Caco-2 (cell line): ENCODE results near the gene UBN1. TPM values are rescaled to one million over a fixed set of nuclear protein-coding genes. Genes with fewer than 3 reads are reported as not detected.

Source experiments
- BruUV-seq: library from RNA; stranded (reverse); fragments of 400-500 nt; replicated peaks from 2 replicates; lab custom pipeline; 2021; lab: Mats Ljungman, UMichigan
- CTCF ChIA-PET: fragments of 300-600 bp; sonication (Branson Sonifier 250); formaldehyde crosslinking; loops from one replicate; lab custom pipeline; 2022; ENCODE audit warnings: antibody characterized with exemption; lab: Charles Lee
- POLR2A ChIA-PET: fragments of 300-600 bp; sonication (Branson Sonifier 250); formaldehyde crosslinking; loops from one replicate; lab custom pipeline; 2022; ENCODE audit warnings: antibody characterized with exemption; lab: Charles Lee
- DNase-seq, 2 experiments: peaks; one replicate each; pipeline versions ENCODE4 v3.0.0 to v3.0.0-alpha.2; 2020 to 2022
- H3K27me3 ChIP-seq: replicated peaks from 2 replicates; pipeline ENCODE4 v1.6.0; 2011; ENCODE audit warnings: low read length; ENCODE audit not compliant: control insufficient read depth, insufficient read depth
- H3K36me3 ChIP-seq: 2 replicates; pipeline ENCODE4 v1.5.1; 2011; ENCODE audit warnings: low read length; ENCODE audit not compliant: control insufficient read depth, insufficient read depth
- H3K4me1 ChIP-seq: fragments of 250-450 bp; sonication (Bioruptor Pico); 2 replicates; pipeline ENCODE4 v1.5.1; 2020; ENCODE audit warnings: mild to moderate bottlenecking
- H3K4me3 ChIP-seq: 2 replicates; pipeline ENCODE4 v1.5.1; 2011; ENCODE audit warnings: low read depth, mild to moderate bottlenecking, control low read depth, low read length
- H3K9me3 ChIP-seq: fragments of 250-450 bp; sonication (Bioruptor Pico); 2 replicates; pipeline ENCODE4 v1.5.1; 2020; ENCODE audit warnings: mild to moderate bottlenecking, moderate library complexity
- H3K27ac Mint-ChIP-seq: one replicate; pipeline ENCODE4 v1.8.0; 2022; ENCODE audit warnings: mixed read lengths; ENCODE audit not compliant: unreplicated experiment
- H3K27me3 Mint-ChIP-seq: one replicate; pipeline ENCODE4 v1.8.0; 2022; ENCODE audit warnings: mixed read lengths; ENCODE audit not compliant: insufficient read depth, unreplicated experiment
- H3K36me3 Mint-ChIP-seq: one replicate; pipeline ENCODE4 v1.8.0; 2022; ENCODE audit warnings: mild to moderate bottlenecking, mixed read lengths; ENCODE audit not compliant: insufficient read depth, unreplicated experiment
- H3K4me1 Mint-ChIP-seq: one replicate; pipeline ENCODE4 v1.8.0; 2022; ENCODE audit warnings: low read depth, mixed read lengths; ENCODE audit not compliant: unreplicated experiment
- H3K4me3 Mint-ChIP-seq: one replicate; pipeline ENCODE4 v1.8.0; 2022; ENCODE audit warnings: mild to moderate bottlenecking, moderate library complexity, mixed read lengths; ENCODE audit not compliant: unreplicated experiment
- H3K9me3 Mint-ChIP-seq: one replicate; pipeline ENCODE4 v1.8.0; 2022; ENCODE audit warnings: mixed read lengths; ENCODE audit not compliant: unreplicated experiment
- intact Hi-C: fragments of 100-400 bp; cut with micrococcal nuclease; formaldehyde crosslinking; loops from one replicate; pipeline ENCODE4 v1.10.0; 2022; ENCODE audit not compliant: unreplicated experiment
- total RNA-seq: library from RNA; stranded (reverse); gene quantifications from 2 replicates; pipeline ENCODE4 v1.2.3, GENCODE V29; 2022
- TF ChIP-seq, protein P1 (sequence below), 2 experiments: fragments of 200-600 bp in 1 of 2; IDR thresholded peaks; 1 replicate in 1 of 2; 2 replicates in 1 of 2; pipeline versions ENCODE4 v1.5.1 to v1.8.0; 2011 to 2022; ENCODE audit warnings: antibody characterized with exemption in 1 of 2, control low read depth in 1 of 2, inconsistent platforms in 1 of 2, low read depth in 1 of 2, low read length in 1 of 2, mild to moderate bottlenecking in 1 of 2, moderate library complexity in 1 of 2; ENCODE audit not compliant: insufficient read depth in 1 of 2, severe bottlenecking in 1 of 2, unreplicated experiment in 1 of 2

Gene UBN1
- total RNA-seq, 1 experiment from 2014 or later, result 31.5 TPM

DNA sequence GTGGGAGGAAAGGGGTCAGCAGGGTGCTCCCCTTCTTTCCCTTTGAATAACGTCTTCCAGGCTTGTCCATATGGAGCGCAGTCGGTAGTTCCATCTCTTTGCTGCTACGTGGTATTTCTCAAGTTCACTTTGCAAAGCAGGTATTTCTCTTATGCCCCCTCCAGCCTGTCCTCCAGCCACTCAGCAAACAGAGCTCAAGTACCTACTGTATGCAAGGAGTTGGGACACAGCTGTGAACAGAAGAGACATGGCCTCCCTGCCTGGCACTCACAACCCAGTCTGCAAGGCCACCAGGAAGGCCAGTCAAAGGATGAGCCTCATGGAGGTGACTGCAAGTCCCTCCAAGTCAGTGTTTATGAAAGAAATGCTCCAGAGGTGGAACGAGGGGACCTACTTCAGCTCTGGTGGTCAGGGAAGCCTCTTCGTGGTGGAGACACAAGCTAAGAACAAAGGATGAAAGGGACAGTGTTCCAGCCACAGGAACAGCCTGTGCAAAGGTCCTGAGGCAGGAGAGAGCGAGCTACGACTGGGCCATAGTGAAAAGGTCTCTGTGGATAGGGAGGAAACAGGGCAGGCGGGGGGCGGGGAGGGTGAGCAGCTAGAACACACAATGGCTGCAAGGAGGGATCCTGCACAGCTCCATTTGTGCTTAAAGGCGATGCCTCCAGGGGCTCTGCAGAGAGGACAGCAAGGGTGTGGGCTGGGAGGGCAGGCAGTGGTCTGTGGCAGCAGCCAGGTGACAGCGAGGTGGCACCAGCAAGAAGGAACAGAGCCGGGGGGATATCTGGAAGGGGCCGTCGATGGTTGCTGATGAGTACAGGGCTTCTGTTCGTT lies 57.0 kb downstream of the UBN1 start:
- H3K4me1 Mint-ChIP-seq, result no peaks in the 10 kb centered on the region
- BruUV-seq, result no TSS peak
- no peaks in the 10 kb centered on the region for H3K9me3 ChIP-seq
- intact Hi-C loops, result no loop called here
- no peak overlapping the region for H3K4me3 Mint-ChIP-seq
- H3K27me3 ChIP-seq, result no peaks in the 10 kb centered on the region
- DNase-seq, result no peak
- no peak overlapping the region for H3K4me3 ChIP-seq
- TF ChIP-seq, protein P1, sequence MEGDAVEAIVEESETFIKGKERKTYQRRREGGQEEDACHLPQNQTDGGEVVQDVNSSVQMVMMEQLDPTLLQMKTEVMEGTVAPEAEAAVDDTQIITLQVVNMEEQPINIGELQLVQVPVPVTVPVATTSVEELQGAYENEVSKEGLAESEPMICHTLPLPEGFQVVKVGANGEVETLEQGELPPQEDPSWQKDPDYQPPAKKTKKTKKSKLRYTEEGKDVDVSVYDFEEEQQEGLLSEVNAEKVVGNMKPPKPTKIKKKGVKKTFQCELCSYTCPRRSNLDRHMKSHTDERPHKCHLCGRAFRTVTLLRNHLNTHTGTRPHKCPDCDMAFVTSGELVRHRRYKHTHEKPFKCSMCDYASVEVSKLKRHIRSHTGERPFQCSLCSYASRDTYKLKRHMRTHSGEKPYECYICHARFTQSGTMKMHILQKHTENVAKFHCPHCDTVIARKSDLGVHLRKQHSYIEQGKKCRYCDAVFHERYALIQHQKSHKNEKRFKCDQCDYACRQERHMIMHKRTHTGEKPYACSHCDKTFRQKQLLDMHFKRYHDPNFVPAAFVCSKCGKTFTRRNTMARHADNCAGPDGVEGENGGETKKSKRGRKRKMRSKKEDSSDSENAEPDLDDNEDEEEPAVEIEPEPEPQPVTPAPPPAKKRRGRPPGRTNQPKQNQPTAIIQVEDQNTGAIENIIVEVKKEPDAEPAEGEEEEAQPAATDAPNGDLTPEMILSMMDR (IDR thresholded peaks at IDR 0.05; ENCODE audit: insufficient read depth in 1 of 2, low read depth in 1 of 2, low read length in 1 of 2, severe bottlenecking in 1 of 2, unreplicated experiment in 1 of 2), result no peak
- peaks cover 4% of the 10 kb centered on the region for H3K36me3 ChIP-seq
- POLR2A ChIA-PET, result no interaction called here
- H3K36me3 Mint-ChIP-seq, result peaks cover 50% of the 10 kb centered on the region
- no peaks in the 10 kb centered on the region for H3K9me3 Mint-ChIP-seq
- H3K4me1 ChIP-seq, result no peaks in the 10 kb centered on the region
- CTCF ChIA-PET, result no interaction called here
- H3K27ac Mint-ChIP-seq, result no peak overlapping the region
- no peaks in the 10 kb centered on the region for H3K27me3 Mint-ChIP-seq

DNA sequence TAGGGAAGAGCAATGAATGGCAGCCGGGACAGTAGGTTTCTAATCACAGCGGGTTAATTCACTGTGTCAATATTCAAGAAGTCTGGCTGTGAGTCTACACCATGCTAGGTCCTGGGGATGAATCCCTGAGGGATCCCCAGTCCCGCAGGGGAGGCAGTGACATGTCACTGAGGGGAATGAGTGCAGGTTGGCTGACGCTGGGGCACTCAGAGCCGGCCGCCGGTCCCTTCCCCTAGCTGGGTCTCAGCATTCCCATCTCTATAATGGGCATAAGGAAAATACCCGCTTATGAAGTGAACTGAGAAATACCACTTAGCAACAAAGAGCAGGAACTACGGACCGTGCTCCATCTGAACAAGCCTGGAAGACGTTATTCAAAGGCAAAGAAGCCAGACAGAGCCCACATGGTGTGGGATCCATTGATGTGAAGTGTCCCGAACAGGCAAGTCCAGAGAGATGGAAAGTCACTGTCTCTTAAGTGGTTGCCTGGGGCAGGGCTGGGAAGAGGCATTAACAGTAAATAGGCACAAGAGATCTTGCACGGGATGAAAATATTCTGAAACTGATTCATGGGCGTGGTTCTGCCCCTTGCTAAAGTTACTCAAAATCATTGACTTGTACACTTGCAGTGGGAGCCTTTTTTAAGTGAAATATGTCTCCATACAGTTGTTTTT lies 57.8 kb downstream of the UBN1 start:
- intact Hi-C loops, result no loop called here
- no peak overlapping the region for H3K27ac Mint-ChIP-seq
- ChIA-PET POLR2A (no interaction called here), CTCF (no interaction called here)
- Histone ChIP-seq H3K36me3 (peaks cover 4% of the 10 kb centered on the region), H3K9me3 (no peaks in the 10 kb centered on the region), H3K27me3 (no peaks in the 10 kb centered on the region), H3K4me1 (no peaks in the 10 kb centered on the region), H3K4me3 (no peak overlapping the region)
- H3K4me3 Mint-ChIP-seq, result no peak overlapping the region
- BruUV-seq, result no TSS peak
- no peaks in the 10 kb centered on the region for H3K4me1 Mint-ChIP-seq
- H3K27me3 Mint-ChIP-seq, result no peaks in the 10 kb centered on the region
- TF ChIP-seq, protein P1 (IDR thresholded peaks at IDR 0.05; ENCODE audit: insufficient read depth in 1 of 2, low read depth in 1 of 2, low read length in 1 of 2, severe bottlenecking in 1 of 2, unreplicated experiment in 1 of 2), result no peak
- H3K9me3 Mint-ChIP-seq, result no peaks in the 10 kb centered on the region
- DNase-seq, result no peak
- peaks cover 42% of the 10 kb centered on the region for H3K36me3 Mint-ChIP-seq

DNA sequence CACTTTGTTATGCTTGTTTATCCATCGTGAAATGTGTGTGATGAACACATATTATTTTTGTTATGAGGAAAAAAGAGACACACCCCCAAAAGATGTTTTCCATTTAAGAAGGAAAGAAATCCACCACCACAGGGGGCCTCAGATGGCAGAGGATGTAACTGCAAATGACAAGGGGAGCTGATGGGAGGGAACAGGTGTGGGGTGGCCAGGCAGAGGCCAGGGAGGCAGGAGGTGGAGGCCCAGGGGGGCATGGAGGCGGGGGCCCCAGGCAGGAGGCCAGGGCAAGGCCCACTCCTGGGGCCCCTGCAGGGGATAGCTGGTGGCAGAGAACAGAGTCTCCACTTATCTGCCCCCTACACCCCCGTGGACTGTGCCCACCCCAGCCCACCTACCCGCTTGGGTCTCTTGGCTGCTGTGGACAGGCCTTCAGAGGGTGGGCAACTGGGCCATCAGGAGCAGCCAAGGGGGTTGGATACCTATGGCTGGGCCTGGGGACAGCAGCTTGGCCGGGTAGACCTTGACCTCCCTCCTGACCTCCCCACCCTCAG lies 61.6 kb downstream of the UBN1 start:
- CTCF ChIA-PET, result no interaction called here
- no peaks in the 10 kb centered on the region for H3K27me3 Mint-ChIP-seq
- Histone ChIP-seq H3K36me3 (no peaks in the 10 kb centered on the region), H3K27me3 (no peaks in the 10 kb centered on the region), H3K9me3 (no peaks in the 10 kb centered on the region), H3K4me3 (no peak overlapping the region), H3K4me1 (peaks cover 16% of the 10 kb centered on the region; the same call in 1 of the 2 replicates)
- peaks cover 14% of the 10 kb centered on the region for H3K4me1 Mint-ChIP-seq
- H3K4me3 Mint-ChIP-seq, result no peak overlapping the region
- H3K36me3 Mint-ChIP-seq, result peaks cover 46% of the 10 kb centered on the region
- no TSS peak for BruUV-seq
- intact Hi-C loops, result no loop called here
- TF ChIP-seq, protein P1 (IDR thresholded peaks at IDR 0.05; ENCODE audit: insufficient read depth in 1 of 2, low read depth in 1 of 2, low read length in 1 of 2, severe bottlenecking in 1 of 2, unreplicated experiment in 1 of 2), result no peak
- POLR2A ChIA-PET, result no interaction called here
- DNase-seq, result no peak
- H3K27ac Mint-ChIP-seq, result no peak overlapping the region
- no peaks in the 10 kb centered on the region for H3K9me3 Mint-ChIP-seq
